GM23338 (cell line): ENCODE results near the gene PLEKHD1. TPM values are rescaled to one million over a fixed set of nuclear protein-coding genes. Genes with fewer than 3 reads are reported as not detected.

Source experiments
- ATAC-seq: fragments of 200-7000 bp; cut with Tn5 transposase; 3 replicates; pipeline ENCODE4 v1.9.1; 2020
- DNase-seq: peaks from one replicate; pipeline ENCODE4 v3.0.0-alpha.2; 2015; ENCODE audit warnings: low spot score
- H2AFZ ChIP-seq: fragments of 200-600 bp; sonication (generic); 2 replicates; pipeline ENCODE4 v1.8.0; 2016; ENCODE audit warnings: antibody characterized with exemption, mild to moderate bottlenecking, moderate library complexity
- H3F3A ChIP-seq: fragments of 200-600 bp; sonication (generic); replicated peaks from 2 replicates; pipeline ENCODE4 v1.8.0; 2017; ENCODE audit warnings: antibody characterized with exemption, mixed run types, low read depth
- H3K27ac ChIP-seq: fragments of 200-600 bp; sonication (generic); 2 replicates; pipeline ENCODE4 v1.6.1; 2016; ENCODE audit warnings: low read depth
- H3K27me3 ChIP-seq: fragments of 200-600 bp; sonication (generic); 2 replicates; pipeline ENCODE4 v1.8.0; 2016; ENCODE audit warnings: mild to moderate bottlenecking, mixed run types, moderate library complexity; ENCODE audit not compliant: insufficient read depth
- H3K36me3 ChIP-seq: fragments of 200-600 bp; sonication (generic); 2 replicates; pipeline ENCODE4 v1.8.0; 2016; ENCODE audit warnings: mild to moderate bottlenecking; ENCODE audit not compliant: insufficient read depth
- H3K4me1 ChIP-seq: fragments of 200-600 bp; sonication (generic); 2 replicates; pipeline ENCODE4 v1.8.0; 2016; ENCODE audit warnings: mild to moderate bottlenecking, moderate library complexity; ENCODE audit not compliant: insufficient read depth
- H3K4me2 ChIP-seq: fragments of 200-600 bp; sonication (generic); 2 replicates; pipeline ENCODE4 v1.7.1; 2017; ENCODE audit warnings: mixed run types
- H3K4me3 ChIP-seq: fragments of 200-600 bp; sonication (generic); 2 replicates; pipeline ENCODE4 v1.6.1; 2016; ENCODE audit warnings: mixed run types
- H3K79me2 ChIP-seq: fragments of 200-600 bp; sonication (generic); replicated peaks from 2 replicates; pipeline ENCODE4 v1.8.0; 2017; ENCODE audit warnings: mild to moderate bottlenecking; ENCODE audit not compliant: insufficient read depth
- H3K9me2 ChIP-seq: fragments of 200-600 bp; sonication (generic); 2 replicates; pipeline ENCODE4 v1.8.0; 2017; ENCODE audit not compliant: insufficient read depth
- H4K20me1 ChIP-seq: fragments of 200-600 bp; sonication (generic); replicated peaks from 2 replicates; pipeline ENCODE4 v1.8.0; 2017; ENCODE audit warnings: mild to moderate bottlenecking; ENCODE audit not compliant: insufficient read depth
- H3K27ac Mint-ChIP-seq: 2 replicates; pipeline ENCODE4 v1.8.0; 2020; ENCODE audit warnings: inconsistent platforms, mild to moderate bottlenecking, moderate library complexity, mixed read lengths
- H3K27me3 Mint-ChIP-seq: 3 replicates; pipeline ENCODE4 v1.8.0; 2022; ENCODE audit warnings: low read depth, mild to moderate bottlenecking, moderate library complexity, mixed read lengths, inconsistent platforms; ENCODE audit not compliant: insufficient read depth, poor library complexity
- H3K36me3 Mint-ChIP-seq: 3 replicates; pipeline ENCODE4 v1.8.0; 2021; ENCODE audit warnings: low read depth, mild to moderate bottlenecking, inconsistent platforms, moderate library complexity, mixed read lengths
- H3K4me1 Mint-ChIP-seq: 3 replicates; pipeline ENCODE4 v1.8.0; 2020; ENCODE audit warnings: mild to moderate bottlenecking, inconsistent platforms, mixed read lengths
- H3K4me3 Mint-ChIP-seq: 3 replicates; pipeline ENCODE4 v1.8.0; 2021; ENCODE audit warnings: moderate library complexity, mild to moderate bottlenecking, inconsistent platforms, mixed read lengths
- H3K9me3 Mint-ChIP-seq: 3 replicates; pipeline ENCODE4 v1.8.0; 2020; ENCODE audit warnings: moderate library complexity, mild to moderate bottlenecking, inconsistent platforms, mixed read lengths
- CREB1 ChIP-seq: fragments of 250-450 bp; sonication (Bioruptor Pico); IDR thresholded peaks from 2 replicates; pipeline ENCODE4 v1.5.0; 2020; ENCODE audit warnings: low read depth, mild to moderate bottlenecking, moderate library complexity
- EZH2 ChIP-seq: fragments of 200-600 bp; sonication (generic); IDR thresholded peaks from one replicate; pipeline ENCODE4 v1.8.0; 2017; ENCODE audit warnings: antibody characterized with exemption, mild to moderate bottlenecking, low read depth; ENCODE audit not compliant: unreplicated experiment
- EZH2phosphoT487 ChIP-seq: fragments of 200-600 bp; sonication (generic); IDR thresholded peaks from one replicate; pipeline ENCODE4 v1.8.1; 2018; ENCODE audit warnings: antibody characterized with exemption; ENCODE audit not compliant: unreplicated experiment
- JUNB ChIP-seq: IDR thresholded peaks from one replicate; pipeline ENCODE4 v1.6.1; 2016; ENCODE audit warnings: antibody characterized with exemption; ENCODE audit not compliant: unreplicated experiment
- NANOG ChIP-seq: IDR thresholded peaks from 2 replicates; pipeline ENCODE4 v1.6.1; 2016; ENCODE audit warnings: antibody characterized with exemption, borderline replicate concordance
- POLR2AphosphoS5 ChIP-seq: IDR thresholded peaks from 2 replicates; pipeline ENCODE4 v1.6.1; 2016; ENCODE audit warnings: antibody characterized with exemption, low read depth
- STAT1 ChIP-seq: IDR thresholded peaks from one replicate; pipeline ENCODE4 v1.6.1; 2016; ENCODE audit warnings: antibody characterized with exemption; ENCODE audit not compliant: unreplicated experiment
- ZNF114 ChIP-seq: fragments of 250-450 bp; sonication (Bioruptor Pico); IDR thresholded peaks from 2 replicates; pipeline ENCODE4 v1.5.0; 2020; ENCODE audit warnings: mild to moderate bottlenecking, moderate library complexity
- ZNF331 ChIP-seq: fragments of 250-450 bp; sonication (Bioruptor Pico); IDR thresholded peaks from 2 replicates; pipeline ENCODE4 v1.5.0; 2020; ENCODE audit warnings: low read depth, mild to moderate bottlenecking, moderate library complexity
- polyA plus RNA-seq: library from polyadenylated mRNA; unstranded; fragments of >200 nt; fragmentation: Nextera tagmentation; extraction: Ambion mirVana; gene quantifications from 2 replicates; pipeline ENCODE4 v1.2.1, GENCODE V29; 2016
- total RNA-seq: library from RNA; depleted of rRNA; stranded (reverse); fragments of >200 nt; shearing (Covaris generic); gene quantifications from 2 replicates; pipeline ENCODE4 v1.2.3, GENCODE V29; 2014
- TF ChIP-seq, protein P1 (sequence below): IDR thresholded peaks from 2 replicates; pipeline ENCODE4 v1.6.1; 2016; ENCODE audit warnings: antibody characterized with exemption
- TF ChIP-seq, protein P2 (sequence below): IDR thresholded peaks from one replicate; pipeline ENCODE4 v1.6.1; 2018; ENCODE audit warnings: antibody characterized with exemption; ENCODE audit not compliant: unreplicated experiment
- TF ChIP-seq, protein P3 (sequence below), 2 experiments: fragments of 200-600 bp in 1 of 2; sonication (generic) in 1 of 2; conservative IDR thresholded peaks; 2 replicates each; pipeline versions ENCODE4 v1.5.1 to v1.6.1; 2016 to 2017; ENCODE audit warnings: antibody characterized with exemption in 2 of 2, low read depth in 2 of 2, mild to moderate bottlenecking in 2 of 2, moderate library complexity in 1 of 2
- TF ChIP-seq, protein P4 (sequence below): fragments of 250-450 bp; sonication (Bioruptor Pico); IDR thresholded peaks from 2 replicates; pipeline ENCODE4 v1.5.0; 2020; ENCODE audit warnings: mild to moderate bottlenecking, moderate library complexity

PLEKHD1 gene
- total and polyA plus RNA-seq, 2 experiments from 2014 or later = 0.19 to 0.28 TPM

DNA sequence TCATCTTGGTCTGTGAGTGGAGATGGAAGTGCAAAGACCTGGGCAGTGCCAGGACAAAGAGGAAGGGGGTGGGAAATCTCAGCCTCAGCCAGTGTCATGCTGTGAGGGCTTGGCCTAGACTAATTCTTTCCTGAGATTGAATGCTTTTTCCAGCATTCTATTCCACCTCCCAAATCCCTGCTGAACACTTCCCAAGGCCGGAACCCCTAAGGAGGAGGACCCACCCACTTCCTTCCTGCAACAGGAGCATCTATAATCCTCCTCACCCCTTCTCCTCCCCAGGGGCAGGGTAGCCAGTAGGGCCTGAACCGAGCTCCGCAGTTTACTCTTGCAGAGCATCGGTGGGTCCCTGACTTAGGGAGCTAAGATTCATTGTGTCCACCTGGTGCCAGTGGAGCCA is 3.2 kb downstream of the PLEKHD1 start:
- DNase-seq = no peak
- H3K27ac ChIP-seq = no peak overlapping the region
- no peaks in the 10 kb centered on the region for H3F3A ChIP-seq
- no peak for ATAC-seq
- H2AFZ ChIP-seq = no peak overlapping the region
- no peaks in the 10 kb centered on the region for H3K9me3 Mint-ChIP-seq
- peaks cover 10% of the 10 kb centered on the region for H3K4me1 Mint-ChIP-seq
- no peaks in the 10 kb centered on the region for H3K4me1 ChIP-seq
- H3K36me3 ChIP-seq = no peaks in the 10 kb centered on the region
- no peak overlapping the region for H3K4me3 Mint-ChIP-seq
- no peaks in the 10 kb centered on the region for H3K36me3 Mint-ChIP-seq
- no peaks in the 10 kb centered on the region for H3K79me2 ChIP-seq
- no peak overlapping the region for H3K4me2 ChIP-seq
- no peaks in the 10 kb centered on the region; the same call in 1 of the 2 replicates for H4K20me1 ChIP-seq
- H3K9me2 ChIP-seq = no peaks in the 10 kb centered on the region
- H3K4me3 ChIP-seq = no peak overlapping the region
- H3K27me3 Mint-ChIP-seq = peaks cover 39% of the 10 kb centered on the region
- H3K27ac Mint-ChIP-seq = no peak overlapping the region
- H3K27me3 ChIP-seq = peaks cover 48% of the 10 kb centered on the region
- TF ChIP-seq STAT1 = no peak
- no peak for TF ChIP-seq EZH2
- no peak for TF ChIP-seq JUNB
- no peak for TF ChIP-seq EZH2phosphoT487
- TF ChIP-seq, protein P1, sequence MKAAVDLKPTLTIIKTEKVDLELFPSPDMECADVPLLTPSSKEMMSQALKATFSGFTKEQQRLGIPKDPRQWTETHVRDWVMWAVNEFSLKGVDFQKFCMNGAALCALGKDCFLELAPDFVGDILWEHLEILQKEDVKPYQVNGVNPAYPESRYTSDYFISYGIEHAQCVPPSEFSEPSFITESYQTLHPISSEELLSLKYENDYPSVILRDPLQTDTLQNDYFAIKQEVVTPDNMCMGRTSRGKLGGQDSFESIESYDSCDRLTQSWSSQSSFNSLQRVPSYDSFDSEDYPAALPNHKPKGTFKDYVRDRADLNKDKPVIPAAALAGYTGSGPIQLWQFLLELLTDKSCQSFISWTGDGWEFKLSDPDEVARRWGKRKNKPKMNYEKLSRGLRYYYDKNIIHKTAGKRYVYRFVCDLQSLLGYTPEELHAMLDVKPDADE = no peak
- no peak for TF ChIP-seq POLR2AphosphoS5
- no peak for TF ChIP-seq ZNF331 (CRISPR knock-in tag)
- TF ChIP-seq ZNF114 (CRISPR knock-in tag) = no peak
- no peak for TF ChIP-seq CREB1 (CRISPR knock-in tag)
- TF ChIP-seq, protein P2, sequence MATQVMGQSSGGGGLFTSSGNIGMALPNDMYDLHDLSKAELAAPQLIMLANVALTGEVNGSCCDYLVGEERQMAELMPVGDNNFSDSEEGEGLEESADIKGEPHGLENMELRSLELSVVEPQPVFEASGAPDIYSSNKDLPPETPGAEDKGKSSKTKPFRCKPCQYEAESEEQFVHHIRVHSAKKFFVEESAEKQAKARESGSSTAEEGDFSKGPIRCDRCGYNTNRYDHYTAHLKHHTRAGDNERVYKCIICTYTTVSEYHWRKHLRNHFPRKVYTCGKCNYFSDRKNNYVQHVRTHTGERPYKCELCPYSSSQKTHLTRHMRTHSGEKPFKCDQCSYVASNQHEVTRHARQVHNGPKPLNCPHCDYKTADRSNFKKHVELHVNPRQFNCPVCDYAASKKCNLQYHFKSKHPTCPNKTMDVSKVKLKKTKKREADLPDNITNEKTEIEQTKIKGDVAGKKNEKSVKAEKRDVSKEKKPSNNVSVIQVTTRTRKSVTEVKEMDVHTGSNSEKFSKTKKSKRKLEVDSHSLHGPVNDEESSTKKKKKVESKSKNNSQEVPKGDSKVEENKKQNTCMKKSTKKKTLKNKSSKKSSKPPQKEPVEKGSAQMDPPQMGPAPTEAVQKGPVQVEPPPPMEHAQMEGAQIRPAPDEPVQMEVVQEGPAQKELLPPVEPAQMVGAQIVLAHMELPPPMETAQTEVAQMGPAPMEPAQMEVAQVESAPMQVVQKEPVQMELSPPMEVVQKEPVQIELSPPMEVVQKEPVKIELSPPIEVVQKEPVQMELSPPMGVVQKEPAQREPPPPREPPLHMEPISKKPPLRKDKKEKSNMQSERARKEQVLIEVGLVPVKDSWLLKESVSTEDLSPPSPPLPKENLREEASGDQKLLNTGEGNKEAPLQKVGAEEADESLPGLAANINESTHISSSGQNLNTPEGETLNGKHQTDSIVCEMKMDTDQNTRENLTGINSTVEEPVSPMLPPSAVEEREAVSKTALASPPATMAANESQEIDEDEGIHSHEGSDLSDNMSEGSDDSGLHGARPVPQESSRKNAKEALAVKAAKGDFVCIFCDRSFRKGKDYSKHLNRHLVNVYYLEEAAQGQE = no peak
- TF ChIP-seq, protein P3, sequence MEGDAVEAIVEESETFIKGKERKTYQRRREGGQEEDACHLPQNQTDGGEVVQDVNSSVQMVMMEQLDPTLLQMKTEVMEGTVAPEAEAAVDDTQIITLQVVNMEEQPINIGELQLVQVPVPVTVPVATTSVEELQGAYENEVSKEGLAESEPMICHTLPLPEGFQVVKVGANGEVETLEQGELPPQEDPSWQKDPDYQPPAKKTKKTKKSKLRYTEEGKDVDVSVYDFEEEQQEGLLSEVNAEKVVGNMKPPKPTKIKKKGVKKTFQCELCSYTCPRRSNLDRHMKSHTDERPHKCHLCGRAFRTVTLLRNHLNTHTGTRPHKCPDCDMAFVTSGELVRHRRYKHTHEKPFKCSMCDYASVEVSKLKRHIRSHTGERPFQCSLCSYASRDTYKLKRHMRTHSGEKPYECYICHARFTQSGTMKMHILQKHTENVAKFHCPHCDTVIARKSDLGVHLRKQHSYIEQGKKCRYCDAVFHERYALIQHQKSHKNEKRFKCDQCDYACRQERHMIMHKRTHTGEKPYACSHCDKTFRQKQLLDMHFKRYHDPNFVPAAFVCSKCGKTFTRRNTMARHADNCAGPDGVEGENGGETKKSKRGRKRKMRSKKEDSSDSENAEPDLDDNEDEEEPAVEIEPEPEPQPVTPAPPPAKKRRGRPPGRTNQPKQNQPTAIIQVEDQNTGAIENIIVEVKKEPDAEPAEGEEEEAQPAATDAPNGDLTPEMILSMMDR (conservative IDR thresholded peaks at IDR 0.05; ENCODE audit: low read depth in 2 of 2) = no peak
- TF ChIP-seq, protein P4, sequence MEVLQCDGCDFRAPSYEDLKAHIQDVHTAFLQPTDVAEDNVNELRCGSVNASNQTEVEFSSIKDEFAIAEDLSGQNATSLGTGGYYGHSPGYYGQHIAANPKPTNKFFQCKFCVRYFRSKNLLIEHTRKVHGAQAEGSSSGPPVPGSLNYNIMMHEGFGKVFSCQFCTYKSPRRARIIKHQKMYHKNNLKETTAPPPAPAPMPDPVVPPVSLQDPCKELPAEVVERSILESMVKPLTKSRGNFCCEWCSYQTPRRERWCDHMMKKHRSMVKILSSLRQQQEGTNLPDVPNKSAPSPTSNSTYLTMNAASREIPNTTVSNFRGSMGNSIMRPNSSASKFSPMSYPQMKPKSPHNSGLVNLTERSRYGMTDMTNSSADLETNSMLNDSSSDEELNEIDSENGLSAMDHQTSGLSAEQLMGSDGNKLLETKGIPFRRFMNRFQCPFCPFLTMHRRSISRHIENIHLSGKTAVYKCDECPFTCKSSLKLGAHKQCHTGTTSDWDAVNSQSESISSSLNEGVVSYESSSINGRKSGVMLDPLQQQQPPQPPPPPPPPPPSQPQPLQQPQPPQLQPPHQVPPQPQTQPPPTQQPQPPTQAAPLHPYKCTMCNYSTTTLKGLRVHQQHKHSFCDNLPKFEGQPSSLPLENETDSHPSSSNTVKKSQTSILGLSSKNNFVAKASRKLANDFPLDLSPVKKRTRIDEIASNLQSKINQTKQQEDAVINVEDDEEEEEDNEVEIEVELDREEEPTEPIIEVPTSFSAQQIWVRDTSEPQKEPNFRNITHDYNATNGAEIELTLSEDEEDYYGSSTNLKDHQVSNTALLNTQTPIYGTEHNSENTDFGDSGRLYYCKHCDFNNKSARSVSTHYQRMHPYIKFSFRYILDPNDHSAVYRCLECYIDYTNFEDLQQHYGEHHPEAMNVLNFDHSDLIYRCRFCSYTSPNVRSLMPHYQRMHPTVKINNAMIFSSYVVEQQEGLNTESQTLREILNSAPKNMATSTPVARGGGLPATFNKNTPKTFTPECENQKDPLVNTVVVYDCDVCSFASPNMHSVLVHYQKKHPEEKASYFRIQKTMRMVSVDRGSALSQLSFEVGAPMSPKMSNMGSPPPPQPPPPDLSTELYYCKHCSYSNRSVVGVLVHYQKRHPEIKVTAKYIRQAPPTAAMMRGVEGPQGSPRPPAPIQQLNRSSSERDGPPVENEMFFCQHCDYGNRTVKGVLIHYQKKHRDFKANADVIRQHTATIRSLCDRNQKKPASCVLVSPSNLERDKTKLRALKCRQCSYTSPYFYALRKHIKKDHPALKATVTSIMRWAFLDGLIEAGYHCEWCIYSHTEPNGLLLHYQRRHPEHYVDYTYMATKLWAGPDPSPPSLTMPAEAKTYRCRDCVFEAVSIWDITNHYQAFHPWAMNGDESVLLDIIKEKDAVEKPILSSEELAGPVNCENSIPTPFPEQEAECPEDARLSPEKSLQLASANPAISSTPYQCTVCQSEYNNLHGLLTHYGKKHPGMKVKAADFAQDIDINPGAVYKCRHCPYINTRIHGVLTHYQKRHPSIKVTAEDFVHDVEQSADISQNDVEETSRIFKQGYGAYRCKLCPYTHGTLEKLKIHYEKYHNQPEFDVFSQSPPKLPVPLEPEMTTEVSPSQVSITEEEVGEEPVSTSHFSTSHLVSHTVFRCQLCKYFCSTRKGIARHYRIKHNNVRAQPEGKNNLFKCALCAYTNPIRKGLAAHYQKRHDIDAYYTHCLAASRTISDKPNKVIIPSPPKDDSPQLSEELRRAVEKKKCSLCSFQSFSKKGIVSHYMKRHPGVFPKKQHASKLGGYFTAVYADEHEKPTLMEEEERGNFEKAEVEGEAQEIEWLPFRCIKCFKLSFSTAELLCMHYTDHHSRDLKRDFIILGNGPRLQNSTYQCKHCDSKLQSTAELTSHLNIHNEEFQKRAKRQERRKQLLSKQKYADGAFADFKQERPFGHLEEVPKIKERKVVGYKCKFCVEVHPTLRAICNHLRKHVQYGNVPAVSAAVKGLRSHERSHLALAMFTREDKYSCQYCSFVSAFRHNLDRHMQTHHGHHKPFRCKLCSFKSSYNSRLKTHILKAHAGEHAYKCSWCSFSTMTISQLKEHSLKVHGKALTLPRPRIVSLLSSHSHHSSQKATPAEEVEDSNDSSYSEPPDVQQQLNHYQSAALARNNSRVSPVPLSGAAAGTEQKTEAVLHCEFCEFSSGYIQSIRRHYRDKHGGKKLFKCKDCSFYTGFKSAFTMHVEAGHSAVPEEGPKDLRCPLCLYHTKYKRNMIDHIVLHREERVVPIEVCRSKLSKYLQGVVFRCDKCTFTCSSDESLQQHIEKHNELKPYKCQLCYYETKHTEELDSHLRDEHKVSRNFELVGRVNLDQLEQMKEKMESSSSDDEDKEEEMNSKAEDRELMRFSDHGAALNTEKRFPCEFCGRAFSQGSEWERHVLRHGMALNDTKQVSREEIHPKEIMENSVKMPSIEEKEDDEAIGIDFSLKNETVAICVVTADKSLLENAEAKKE (CRISPR knock-in tag) = no peak
- TF ChIP-seq NANOG = no peak
